IMR-90 (cell line): ENCODE measurements around the gene PKP4. TPM values are rescaled to one million over a fixed set of nuclear protein-coding genes. Genes with fewer than 3 reads are reported as not detected.

Experiments used
- ATAC-seq: fragments of 200-7000 bp; cut with Tn5 transposase; 2 replicates; pipeline ENCODE4 v1.9.1; 2020; ENCODE audit warnings: low read depth, mild to moderate bottlenecking, moderate library complexity
- BruUV-seq: library from RNA; stranded (reverse); fragments of 400-500 nt; replicated peaks from 2 replicates; lab custom pipeline; 2021; lab: Mats Ljungman, UMichigan
- CTCF ChIA-PET: fragments of 300-600 bp; formaldehyde crosslinking; extraction: SDS; loops from one replicate; lab custom pipeline; 2021; ENCODE audit warnings: antibody characterized with exemption; lab: Yijun Ruan, JAX
- POLR2A ChIA-PET: fragments of 300-600 bp; sonication (Branson Sonifier 250); formaldehyde crosslinking; loops from one replicate; lab custom pipeline; 2022; ENCODE audit warnings: antibody characterized with exemption; ENCODE audit not compliant: unreplicated experiment; lab: Charles Lee
- DNase-seq: peaks from one replicate; pipeline ENCODE4 v3.0.0; 2013
- H2AFZ ChIP-seq: replicated peaks from 2 replicates; pipeline ENCODE3; 2013; ENCODE audit warnings: low read length, mild to moderate bottlenecking; ENCODE audit not compliant: poor library complexity
- H2AK5ac ChIP-seq: 2 replicates; pipeline ENCODE4 v1.6.1; 2013; ENCODE audit warnings: low read depth, low read length, inconsistent platforms
- H2AK9ac ChIP-seq: replicated peaks from 2 replicates; pipeline ENCODE3; 2013; ENCODE audit warnings: mild to moderate bottlenecking, low read depth, low read length, moderate library complexity; ENCODE audit not compliant: poor library complexity
- H2BK120ac ChIP-seq: 2 replicates; pipeline ENCODE4 v1.6.1; 2013; ENCODE audit warnings: low read depth, low read length, inconsistent platforms
- H2BK15ac ChIP-seq: 3 replicates; pipeline ENCODE4 v1.6.1; 2013; ENCODE audit warnings: low read depth, low read length, inconsistent platforms
- H2BK20ac ChIP-seq: 2 replicates; pipeline ENCODE4 v1.6.1; 2013; ENCODE audit warnings: low read depth, mild to moderate bottlenecking, inconsistent platforms, low read length, moderate library complexity
- H2BK5ac ChIP-seq: 2 replicates; pipeline ENCODE4 v1.6.1; 2013; ENCODE audit warnings: mild to moderate bottlenecking, low read depth, low read length, inconsistent platforms; ENCODE audit not compliant: poor library complexity, severe bottlenecking
- H3K14ac ChIP-seq: replicated peaks from 2 replicates; pipeline ENCODE4 v1.6.1; 2013; ENCODE audit warnings: low read depth, low read length, inconsistent platforms
- H3K18ac ChIP-seq: 2 replicates; pipeline ENCODE4 v1.6.1; 2013; ENCODE audit warnings: low read depth, low read length, control low read depth
- H3K23ac ChIP-seq: 2 replicates; pipeline ENCODE4 v1.6.1; 2013; ENCODE audit warnings: low read depth, low read length, inconsistent platforms
- H3K27ac ChIP-seq: 2 replicates; pipeline ENCODE4 v1.5.1; 2013; ENCODE audit warnings: mild to moderate bottlenecking, control low read depth, low read length; ENCODE audit not compliant: insufficient read depth
- H3K27me3 ChIP-seq: 2 replicates; pipeline ENCODE4 v1.6.1; 2013; ENCODE audit warnings: low read length; ENCODE audit not compliant: control insufficient read depth, insufficient read depth
- H3K36me3 ChIP-seq: 2 replicates; pipeline ENCODE4 v1.6.1; 2013; ENCODE audit warnings: low read length, mixed read lengths; ENCODE audit not compliant: control insufficient read depth, insufficient read depth
- H3K4ac ChIP-seq: 2 replicates; pipeline ENCODE4 v1.6.1; 2013; ENCODE audit warnings: low read depth, low read length, inconsistent platforms
- H3K4me1 ChIP-seq: 2 replicates; pipeline ENCODE4 v1.6.1; 2013; ENCODE audit warnings: low read length, mixed read lengths; ENCODE audit not compliant: control insufficient read depth, insufficient read depth
- H3K4me2 ChIP-seq: 2 replicates; pipeline ENCODE4 v1.6.1; 2013; ENCODE audit warnings: low read depth, mild to moderate bottlenecking, control low read depth, low read length, moderate library complexity
- H3K4me3 ChIP-seq: 2 replicates; pipeline ENCODE4 v1.5.1; 2013; ENCODE audit warnings: low read depth, mild to moderate bottlenecking, control low read depth, low read length, moderate library complexity; ENCODE audit not compliant: insufficient read depth
- H3K56ac ChIP-seq: 2 replicates; pipeline ENCODE4 v1.6.1; 2013; ENCODE audit warnings: low read length, inconsistent platforms; ENCODE audit not compliant: insufficient read depth; ENCODE audit errors: extremely low read depth
- H3K79me1 ChIP-seq, 2 experiments: 2 replicates each; pipeline ENCODE4 v1.6.1; 2013; ENCODE audit warnings: low read length in 2 of 2, inconsistent platforms in 1 of 2, low read depth in 1 of 2
- H3K9ac ChIP-seq: 2 replicates; pipeline ENCODE4 v1.6.1; 2013; ENCODE audit warnings: low read depth, low read length, control low read depth
- H3K9me1 ChIP-seq: 2 replicates; pipeline ENCODE4 v1.6.1; 2013; ENCODE audit warnings: low read length, inconsistent platforms; ENCODE audit not compliant: insufficient read depth
- H3K9me3 ChIP-seq: 2 replicates; pipeline ENCODE4 v1.6.1; 2013; ENCODE audit warnings: low read length; ENCODE audit not compliant: control insufficient read depth, insufficient read depth
- H4K20me1 ChIP-seq: 2 replicates; pipeline ENCODE4 v1.6.1; 2013; ENCODE audit warnings: low read length, inconsistent platforms; ENCODE audit not compliant: insufficient read depth
- H4K5ac ChIP-seq: 2 replicates; pipeline ENCODE4 v1.6.1; 2013; ENCODE audit warnings: mild to moderate bottlenecking, low read depth, low read length, control low read depth
- H4K8ac ChIP-seq, 2 experiments: 2 replicates each; pipeline ENCODE4 v1.6.1; 2013; ENCODE audit warnings: low read depth in 2 of 2, low read length in 2 of 2, control low read depth in 1 of 2, inconsistent platforms in 1 of 2
- H4K91ac ChIP-seq: 2 replicates; pipeline ENCODE4 v1.6.1; 2013; ENCODE audit warnings: low read depth, low read length, inconsistent platforms; ENCODE audit not compliant: insufficient read depth
- CEBPB ChIP-seq: IDR thresholded peaks from 2 replicates; pipeline ENCODE4 v1.6.1; 2012; ENCODE audit warnings: low read depth, low read length, improper control_type of control experiment
- CHD1 ChIP-seq: IDR thresholded peaks from 2 replicates; pipeline ENCODE4 v1.6.1; 2012; ENCODE audit warnings: low read depth, low read length, improper control_type of control experiment
- MAFK ChIP-seq: IDR thresholded peaks from 2 replicates; pipeline ENCODE4 v1.6.1; 2012; ENCODE audit warnings: low read depth, low read length, improper control_type of control experiment
- MXI1 ChIP-seq: IDR thresholded peaks from 2 replicates; pipeline ENCODE4 v1.6.1; 2012; ENCODE audit warnings: low read depth, mild to moderate bottlenecking, low read length, moderate library complexity, borderline replicate concordance
- RFX5 ChIP-seq: IDR thresholded peaks from 2 replicates; pipeline ENCODE4 v1.8.0; 2012; ENCODE audit warnings: low read depth, mild to moderate bottlenecking, low read length, moderate library complexity
- WGBS, 2 experiments: methylation state at CpG; one replicate each; pipeline versions ENCODE4 v1.1.5 to v1.1.7; 2013; ENCODE audit warnings: missing lambda C conversion rate in 2 of 2; ENCODE audit not compliant: insufficient read length in 1 of 2; ENCODE audit errors: extremely low coverage in 2 of 2; 5-methylcytosine and 5-hydroxymethylcytosine counted together
- dilution Hi-C: fragments of 300-500 bp; cut with HindIII; formaldehyde crosslinking; loops from one replicate; pipeline ENCODE4 v1.14.3; 2018; ENCODE audit warnings: low sequenced_read_pairs; ENCODE audit not compliant: unreplicated experiment
- in situ Hi-C: fragments of 300-500 bp; cut with MboI; formaldehyde crosslinking; loops from 3 replicates; pipeline ENCODE4 v1.14.3; 2019; ENCODE audit warnings: low sequenced_read_pairs, inconsistent platforms, mixed read lengths
- intact Hi-C: fragments of 100-400 bp; cut with micrococcal nuclease; formaldehyde crosslinking; loops from 2 replicates; pipeline ENCODE4 v1.10.0; 2022
- polyA plus RNA-seq, 3 experiments: library from polyadenylated mRNA; depleted of rRNA; stranded (reverse); fragments of >200 nt; gene quantifications; 2 replicates each; pipeline ENCODE4 v1.2.3, GENCODE V29; 2012; ENCODE audit warnings: low replicate concordance in 1 of 3
- total RNA-seq: library from RNA; depleted of rRNA; stranded (reverse); fragments of >200 nt; gene quantifications from 2 replicates; pipeline ENCODE4 v1.2.3, GENCODE V29; 2012

The PKP4 gene
- total and polyA plus RNA-seq, 2 of the 4 experiments (the other 2 are of a cell fraction): 20.1 to 37.8 TPM

GRCh38 chr2:158713523-158714138 is 256.9 kb downstream of the PKP4 start:
- Histone ChIP-seq H3K14ac (no peak overlapping the region), H3K9me3 (0 out of 2 replicates have a peak, but pooled peaks cover 2% of the 10 kb centered on the region), H2BK20ac (no peak overlapping the region), H3K4me3 (no peak overlapping the region), H2AK5ac (no peak overlapping the region), H3K27me3 (no peaks in the 10 kb centered on the region; the same call in 1 of the 2 replicates), H3K9ac (no peak overlapping the region), H3K18ac (no peak overlapping the region), H3K23ac (no peak overlapping the region), H3K9me1 (no peaks in the 10 kb centered on the region), H2AFZ (no peak overlapping the region), H3K4me1 (no peaks in the 10 kb centered on the region), H2BK120ac (no peak overlapping the region), H3K4me2 (no peak overlapping the region), H4K5ac (no peak overlapping the region), H3K4ac (no peak overlapping the region), H4K20me1 (no peaks in the 10 kb centered on the region), H4K91ac (no peak overlapping the region), H3K27ac (no peak overlapping the region), H4K8ac (no peak overlapping the region), H2AK9ac (no peak overlapping the region), H2BK15ac (no peak overlapping the region), H3K79me1 (no peaks in the 10 kb centered on the region), H3K36me3 (no peaks in the 10 kb centered on the region), H2BK5ac (no peak overlapping the region), H3K56ac (no peak overlapping the region)
- intact Hi-C loops: no loop called here
- ChIA-PET CTCF (no interaction called here), POLR2A (interaction anchor here (0.6 kb wide), 1 partner anchor 128 kb away, joined by 3 read pairs; no protein-coding TSS in a partner anchor)
- in situ Hi-C loops: no loop called here
- WGBS, 2 experiments: no CpG with 5 or more reads among the region's 2 CpGs
- no peak for TF ChIP-seq CEBPB
- TF ChIP-seq CHD1: no peak
- TF ChIP-seq RFX5: no peak
- 0 out of 2 replicates have a peak, but pooled peaks have one; percentile 19 for TF ChIP-seq MAFK
- no peak for TF ChIP-seq MXI1
- dilution Hi-C loops: no loop called here
- BruUV-seq: no TSS peak
- no peak for ATAC-seq
- peak; percentile 7 for DNase-seq
